SK-N-SH treated with all-trans-retinoic acid at 6 μM for 48 hours (cell line): ENCODE measurements around the gene PTPRO.

Source experiments
- ARNTL ChIP-seq: fragments of 450-650 bp; formaldehyde crosslinking; IDR thresholded peaks from 2 replicates; pipeline ENCODE4 v1.5.0; 2020; ENCODE audit warnings: low read depth, mild to moderate bottlenecking, moderate library complexity, borderline replicate concordance
- CSDC2 ChIP-seq: fragments of 250-450 bp; sonication (Bioruptor Pico); IDR thresholded peaks from 2 replicates; pipeline ENCODE4 v1.5.0; 2020; ENCODE audit warnings: mild to moderate bottlenecking, moderate library complexity
- CSRNP3 ChIP-seq: fragments of 250-450 bp; sonication (Bioruptor Pico); IDR thresholded peaks from 2 replicates; pipeline ENCODE4 v1.5.1; 2021; ENCODE audit warnings: mild to moderate bottlenecking, moderate library complexity
- OSR1 ChIP-seq: fragments of 250-450 bp; sonication (Bioruptor Pico); IDR thresholded peaks from 2 replicates; pipeline ENCODE4 v1.8.0; 2022; ENCODE audit warnings: moderate library complexity, mild to moderate bottlenecking, inconsistent platforms
- TCF4 ChIP-seq: fragments of 250-450 bp; sonication (Bioruptor Pico); IDR thresholded peaks from 2 replicates; pipeline ENCODE4 v1.8.0; 2021; ENCODE audit warnings: mild to moderate bottlenecking, moderate library complexity, borderline replicate concordance
- ZFP30 ChIP-seq: fragments of 450-650 bp; formaldehyde crosslinking; IDR thresholded peaks from 2 replicates; pipeline ENCODE4 v1.5.0; 2022; ENCODE audit warnings: mild to moderate bottlenecking, moderate library complexity

GRCh38 chr12:15546102-15546701, 223.9 kb downstream of the PTPRO start:
- TF ChIP-seq OSR1 (CRISPR knock-in tag) (no peak), TCF4 (CRISPR knock-in tag) (no peak), CSRNP3 (CRISPR knock-in tag) (no peak), ZFP30 (no peak), ARNTL (CRISPR knock-in tag) (no peak), CSDC2 (CRISPR knock-in tag) (no peak)
